ENCODE results near the gene STAM. TPM values are rescaled to one million over a fixed set of nuclear protein-coding genes. Genes with fewer than 3 reads are reported as not detected.

Gene STAM
- total RNA-seq, 1 donor from 2014 or later = 43.4 TPM

- Histone ChIP-seq H3K79me2 (ENCODE audit: insufficient read depth, low read length) (peaks cover 87% of the 10 kb centered on the region), H3K9ac (ENCODE audit: low read length) (no peak overlapping the region), H2AFZ (ENCODE audit: low read depth, low read length) (no peak overlapping the region), H3K4me2 (ENCODE audit: low read length) (no peak overlapping the region), H3K27ac (ENCODE audit: low read depth, low read length) (no peak overlapping the region), H3K36me3 (ENCODE audit: insufficient read depth, low read length) (peaks cover 5% of the 10 kb centered on the region), H3K4me1 (ENCODE audit: insufficient read depth, low read length) (no peaks in the 10 kb centered on the region), H3K4me3 (ENCODE audit: insufficient read depth, low read depth, low read length) (no peak overlapping the region), H4K20me1 (ENCODE audit: insufficient read depth, low read length) (peaks cover 28% of the 10 kb centered on the region), H3K9me3 (ENCODE audit: insufficient read depth, low read depth, low read length) (no peaks in the 10 kb centered on the region), H3K27me3 (ENCODE audit: insufficient read depth, low read length) (no peaks in the 10 kb centered on the region)
- H3K27ac Mint-ChIP-seq (ENCODE audit: unreplicated experiment) = no peak overlapping the region
- peaks cover 6% of the 10 kb centered on the region for H3K4me1 Mint-ChIP-seq (ENCODE audit: low read depth, unreplicated experiment)
- H3K9me3 Mint-ChIP-seq (ENCODE audit: unreplicated experiment) = no peaks in the 10 kb centered on the region
- H3K27me3 Mint-ChIP-seq (ENCODE audit: low read depth, unreplicated experiment) = no peaks in the 10 kb centered on the region
- DNase-seq (ENCODE audit: low read depth) (no peak), FAIRE-seq (no peak)
- peaks cover 3% of the 10 kb centered on the region for H3K36me3 Mint-ChIP-seq (ENCODE audit: low read depth, unreplicated experiment)
- TF ChIP-seq EZH2 (IDR thresholded peaks at IDR 0.05; ENCODE audit: insufficient read depth, low read length) (no peak), CTCF (IDR thresholded peaks at IDR 0.05; ENCODE audit: insufficient read depth, low read depth, low read length) (no peak)
- H3K4me3 Mint-ChIP-seq (ENCODE audit: unreplicated experiment) = no peak overlapping the region
Observed at GRCh38 chr10:17684537-17684936, 40.6 kb downstream of the STAM start.

GRCh38 chr10:17685233-17685840 lies 41.4 kb downstream of the STAM start:
- no peak overlapping the region for H3K4me2 ChIP-seq (ENCODE audit: low read length)
- DNase-seq (ENCODE audit: low read depth) = no peak
- Mint-ChIP-seq H3K9me3 (ENCODE audit: unreplicated experiment) (no peaks in the 10 kb centered on the region), H3K36me3 (ENCODE audit: low read depth, unreplicated experiment) (peaks cover 3% of the 10 kb centered on the region), H3K4me1 (ENCODE audit: low read depth, unreplicated experiment) (peaks cover 6% of the 10 kb centered on the region), H3K27ac (ENCODE audit: unreplicated experiment) (no peak overlapping the region), H3K4me3 (ENCODE audit: unreplicated experiment) (no peak overlapping the region), H3K27me3 (ENCODE audit: low read depth, unreplicated experiment) (no peaks in the 10 kb centered on the region)
- peaks cover 25% of the 10 kb centered on the region for H4K20me1 ChIP-seq (ENCODE audit: insufficient read depth, low read length)
- H3K9ac ChIP-seq (ENCODE audit: low read length) = no peak overlapping the region
- H3K27ac ChIP-seq (ENCODE audit: low read depth, low read length) = no peak overlapping the region
- peaks cover 8% of the 10 kb centered on the region for H3K36me3 ChIP-seq (ENCODE audit: insufficient read depth, low read length)
- no peaks in the 10 kb centered on the region for H3K27me3 ChIP-seq (ENCODE audit: insufficient read depth, low read length)
- no peak overlapping the region for H2AFZ ChIP-seq (ENCODE audit: low read depth, low read length)
- H3K4me1 ChIP-seq (ENCODE audit: insufficient read depth, low read length) = no peaks in the 10 kb centered on the region
- no peak overlapping the region for H3K4me3 ChIP-seq (ENCODE audit: insufficient read depth, low read depth, low read length)
- peaks cover 79% of the 10 kb centered on the region for H3K79me2 ChIP-seq (ENCODE audit: insufficient read depth, low read length)
- no peaks in the 10 kb centered on the region for H3K9me3 ChIP-seq (ENCODE audit: insufficient read depth, low read depth, low read length)
- FAIRE-seq = no peak
- TF ChIP-seq EZH2 (IDR thresholded peaks at IDR 0.05; ENCODE audit: insufficient read depth, low read length) (no peak), CTCF (IDR thresholded peaks at IDR 0.05; ENCODE audit: insufficient read depth, low read depth, low read length) (no peak)

- Histone ChIP-seq H3K27me3 (ENCODE audit: insufficient read depth, low read length) (no peaks in the 10 kb centered on the region), H3K27ac (ENCODE audit: low read depth, low read length) (no peak overlapping the region), H3K4me2 (ENCODE audit: low read length) (no peak overlapping the region), H3K9me3 (ENCODE audit: insufficient read depth, low read depth, low read length) (no peaks in the 10 kb centered on the region), H3K4me1 (ENCODE audit: insufficient read depth, low read length) (no peaks in the 10 kb centered on the region), H3K9ac (ENCODE audit: low read length) (no peak overlapping the region), H3K79me2 (ENCODE audit: insufficient read depth, low read length) (peaks cover 59% of the 10 kb centered on the region), H3K4me3 (ENCODE audit: insufficient read depth, low read depth, low read length) (no peak overlapping the region), H3K36me3 (ENCODE audit: insufficient read depth, low read length) (peaks cover 8% of the 10 kb centered on the region), H4K20me1 (ENCODE audit: insufficient read depth, low read length) (peaks cover 21% of the 10 kb centered on the region), H2AFZ (ENCODE audit: low read depth, low read length) (no peak overlapping the region)
- Mint-ChIP-seq H3K27ac (ENCODE audit: unreplicated experiment) (no peak overlapping the region), H3K4me3 (ENCODE audit: unreplicated experiment) (no peak overlapping the region), H3K9me3 (ENCODE audit: unreplicated experiment) (no peaks in the 10 kb centered on the region), H3K4me1 (ENCODE audit: low read depth, unreplicated experiment) (peaks cover 6% of the 10 kb centered on the region), H3K27me3 (ENCODE audit: low read depth, unreplicated experiment) (no peaks in the 10 kb centered on the region), H3K36me3 (ENCODE audit: low read depth, unreplicated experiment) (peaks cover 3% of the 10 kb centered on the region)
- FAIRE-seq (no peak), DNase-seq (ENCODE audit: low read depth) (no peak)
- no peak for TF ChIP-seq CTCF (IDR thresholded peaks at IDR 0.05; ENCODE audit: insufficient read depth, low read depth, low read length)
- no peak for TF ChIP-seq EZH2 (IDR thresholded peaks at IDR 0.05; ENCODE audit: insufficient read depth, low read length)
Observed at GRCh38 chr10:17687117-17687831, 43.3 kb downstream of the STAM start.
